Aorta (tissue), 5 donors: Measurements from ENCODE around the gene EGFL7. TPM values are rescaled to one million over a fixed set of nuclear protein-coding genes. Genes with fewer than 3 reads are reported as not detected.

ENCODE experiments used
- ATAC-seq: fragments of 200-7000 bp; cut with Tn5 transposase; one replicate; pipeline ENCODE4 v1.9.1; 2022; ENCODE audit warnings: moderate library complexity; ENCODE audit not compliant: low FRiP score
- DNase-seq, 2 donors: peaks; one replicate each; pipeline ENCODE4 v3.0.0-alpha.2; 2020
- H3K27ac ChIP-seq, 2 donors: one replicate each; pipeline ENCODE4 v1.5.1; 2013; ENCODE audit warnings: low read length in 2 of 2, mild to moderate bottlenecking in 2 of 2, moderate library complexity in 2 of 2, control low read depth in 1 of 2, inconsistent platforms in 1 of 2, low read depth in 1 of 2
- H3K27me3 ChIP-seq, 2 donors: one replicate each; pipeline ENCODE4 v1.6.1; 2013; ENCODE audit warnings: control low read depth in 1 of 2, low read length in 1 of 2, mild to moderate bottlenecking in 1 of 2, moderate library complexity in 1 of 2; ENCODE audit not compliant: insufficient read depth in 2 of 2, control insufficient read depth in 1 of 2
- H3K36me3 ChIP-seq, 2 donors: one replicate each; pipeline ENCODE4 v1.6.1; 2013; ENCODE audit warnings: control low read depth in 1 of 2, low read length in 1 of 2, mild to moderate bottlenecking in 1 of 2; ENCODE audit not compliant: insufficient read depth in 2 of 2, control insufficient read depth in 1 of 2
- H3K4me1 ChIP-seq, 2 donors: one replicate each; pipeline ENCODE4 v1.6.1; 2013; ENCODE audit warnings: low read length in 2 of 2, control low read depth in 1 of 2, mild to moderate bottlenecking in 1 of 2, moderate library complexity in 1 of 2; ENCODE audit not compliant: insufficient read depth in 2 of 2, control insufficient read depth in 1 of 2
- H3K4me3 ChIP-seq, 2 donors: one replicate each; pipeline ENCODE4 v1.5.1; 2013; ENCODE audit warnings: low read length in 2 of 2, control low read depth in 1 of 2, mild to moderate bottlenecking in 1 of 2
- H3K9me3 ChIP-seq: one replicate; pipeline ENCODE4 v1.6.1; 2013; ENCODE audit warnings: mild to moderate bottlenecking, low read length; ENCODE audit not compliant: control insufficient read depth
- WGBS, 2 donors: extraction: QIAGEN DNeasy Blood & Tissue Kit; methylation state at CpG; one replicate each; pipeline ENCODE4 v1.1.7; 2013; 5-methylcytosine and 5-hydroxymethylcytosine counted together
- intact Hi-C, 2 donors: fragments of 100-400 bp; cut with DNase I; formaldehyde crosslinking; loops; one replicate each; pipeline versions ENCODE4 v1.14.2 to v1.15.0; 2022
- polyA plus RNA-seq, 2 donors: library from polyadenylated mRNA; stranded (reverse); fragments of 200-250 nt; gene quantifications; one replicate each; pipeline ENCODE4 v1.2.3, GENCODE V29; 2013
- total RNA-seq, 2 donors: library from RNA; stranded (reverse); fragmentation: NEBNext Ultra II Directional; extraction: Animal tissue kit (Norgen Biotek cat#: 25700); gene quantifications; one replicate each; pipeline ENCODE4 v1.2.1, GENCODE V29; 2021
- donor health status: healthy with polysubstance abuse.
- donor health status: Bipolar disorder and iron deficiency.
- donor health status: DM: no; HTN: no; CAD: no.
- donor health status: DM: no; HTN: no; CAD: no.
- donor health status: DM: yes; HTN: yes; CAD: no.

Gene EGFL7
- total and polyA plus RNA-seq, 4 donors: 13.1 to 308 (median 55.3) TPM

- Histone ChIP-seq H3K4me3 (no peak overlapping the region), H3K36me3 (no peaks in the 10 kb centered on the region), H3K27me3 (no peaks in the 10 kb centered on the region), H3K9me3 (no peaks in the 10 kb centered on the region), H3K4me1 (no peaks in the 10 kb centered on the region), H3K27ac (no peak overlapping the region)
- ATAC-seq: no peak
- intact Hi-C loops: no loop called here
- DNase-seq: no peak
- WGBS, 2 donors: 73 to 75% methylated on average over 23 of the region's 23 CpGs
Observed at GRCh38 chr9:136668983-136669790, 6.5 kb downstream of the EGFL7 start.

GRCh38 chr9:136669791-136670464, 7.2 kb downstream of the EGFL7 start:
- intact Hi-C loops: no loop called here
- H3K27ac ChIP-seq: no peak overlapping the region

GRCh38 chr9:136670576-136671253, 8.0 kb downstream of the EGFL7 start:
- H3K9me3 ChIP-seq: no peaks in the 10 kb centered on the region
- H3K36me3 ChIP-seq: no peaks in the 10 kb centered on the region
- no peak for DNase-seq

More at GRCh38 chr9:136669791-136670464, 7.2 kb downstream of the EGFL7 start:
- H3K9me3 ChIP-seq: no peaks in the 10 kb centered on the region
- H3K4me3 ChIP-seq: no peak overlapping the region
- DNase-seq: no peak
- H3K27me3 ChIP-seq: no peaks in the 10 kb centered on the region
- H3K4me1 ChIP-seq: no peaks in the 10 kb centered on the region
- WGBS, 2 donors: 62 to 74% methylated on average over 23 of the region's 23 CpGs
- H3K36me3 ChIP-seq: no peaks in the 10 kb centered on the region
- no peak for ATAC-seq

GRCh38 chr9:136671254-136671614, 8.5 kb downstream of the EGFL7 start:
- intact Hi-C loops: no loop called here
- H3K27me3 ChIP-seq: no peaks in the 10 kb centered on the region

More at GRCh38 chr9:136670576-136671253, 8.0 kb downstream of the EGFL7 start:
- Histone ChIP-seq H3K27ac (no peak overlapping the region), H3K4me3 (no peak overlapping the region), H3K27me3 (no peaks in the 10 kb centered on the region), H3K4me1 (no peaks in the 10 kb centered on the region)
- ATAC-seq: no peak
- intact Hi-C loops: no loop called here
- WGBS, 2 donors: 67 to 72% methylated on average over 33 to 36 of the region's 36 CpGs

GRCh38 chr9:136671646-136672430, 9.1 kb downstream of the EGFL7 start:
- ATAC-seq (peak; percentile 40), DNase-seq (no peak)
- no peaks in the 10 kb centered on the region for H3K9me3 ChIP-seq
- H3K27me3 ChIP-seq: no peaks in the 10 kb centered on the region
- 55 to 58% methylated on average over 24 to 27 of the region's 27 CpGs for WGBS, 2 donors
- no peaks in the 10 kb centered on the region for H3K36me3 ChIP-seq
- intact Hi-C loops: no loop called here
- no peak overlapping the region for H3K4me3 ChIP-seq
- H3K4me1 ChIP-seq: no peaks in the 10 kb centered on the region
- no peak overlapping the region for H3K27ac ChIP-seq

More at GRCh38 chr9:136671254-136671614, 8.5 kb downstream of the EGFL7 start:
- DNase-seq (no peak), ATAC-seq (no peak)
- Histone ChIP-seq H3K9me3 (no peaks in the 10 kb centered on the region), H3K4me1 (no peaks in the 10 kb centered on the region), H3K27ac (no peak overlapping the region), H3K4me3 (no peak overlapping the region), H3K36me3 (no peaks in the 10 kb centered on the region)
- WGBS, 2 donors: 32 to 33% methylated on average over 12 of the region's 12 CpGs

- DNase-seq (no peak), ATAC-seq (no peak)
- 75 to 77% methylated on average over 14 of the region's 14 CpGs for WGBS, 2 donors
- Histone ChIP-seq H3K4me1 (no peaks in the 10 kb centered on the region), H3K9me3 (no peaks in the 10 kb centered on the region), H3K4me3 (no peak overlapping the region), H3K27ac (no peak overlapping the region), H3K27me3 (no peaks in the 10 kb centered on the region), H3K36me3 (no peaks in the 10 kb centered on the region)
- intact Hi-C loops: no loop called here
Observed at GRCh38 chr9:136672431-136673087, 9.8 kb downstream of the EGFL7 start.

GRCh38 chr9:136673088-136673974, 10.6 kb downstream of the EGFL7 start:
- H3K27ac ChIP-seq: no peak overlapping the region
- no peak for ATAC-seq
- WGBS, 2 donors: 87% methylated on average over 35 of the region's 35 CpGs

More at GRCh38 chr9:136673088-136673974, 10.6 kb downstream of the EGFL7 start:
- no peak for DNase-seq
- Histone ChIP-seq H3K9me3 (no peaks in the 10 kb centered on the region), H3K4me1 (no peaks in the 10 kb centered on the region), H3K27me3 (no peaks in the 10 kb centered on the region), H3K36me3 (no peaks in the 10 kb centered on the region), H3K4me3 (no peak overlapping the region)
- intact Hi-C loops: no loop called here
